HUES64 (cell line): ENCODE measurements around the gene SFPQ.

Source experiments
- H3K27ac ChIP-seq: 2 replicates; pipeline ENCODE4 v1.7.0; 2013; ENCODE audit warnings: low read depth, low read length, inconsistent platforms
- H3K27me3 ChIP-seq: 2 replicates; pipeline ENCODE4 v1.6.1; 2013; ENCODE audit warnings: mild to moderate bottlenecking, low read length; ENCODE audit not compliant: insufficient read depth
- H3K36me3 ChIP-seq: 2 replicates; pipeline ENCODE4 v1.6.1; 2013; ENCODE audit warnings: mild to moderate bottlenecking, low read length; ENCODE audit not compliant: insufficient read depth
- H3K4me1 ChIP-seq: 2 replicates; pipeline ENCODE4 v1.6.1; 2013; ENCODE audit warnings: mild to moderate bottlenecking, low read length, moderate library complexity; ENCODE audit not compliant: insufficient read depth
- H3K4me3 ChIP-seq: 2 replicates; pipeline ENCODE4 v1.5.1; 2013; ENCODE audit warnings: mild to moderate bottlenecking, low read length, moderate library complexity
- H3K9ac ChIP-seq: 2 replicates; pipeline ENCODE4 v1.6.1; 2013; ENCODE audit warnings: mild to moderate bottlenecking, low read depth, low read length
- H3K9me3 ChIP-seq: 2 replicates; pipeline ENCODE4 v1.6.1; 2013; ENCODE audit warnings: low read depth, low read length; ENCODE audit not compliant: insufficient read depth
- WGBS: fragments of 150-250, 120-280 bp; methylation state at CpG from one replicate; pipeline ENCODE4 v1.1.7; 2013; ENCODE audit warnings: missing lambda C conversion rate; 5-methylcytosine and 5-hydroxymethylcytosine counted together

SFPQ gene

GRCh38 chr1:35210321-35211119 lies 17.6 kb upstream of the SFPQ start:
- WGBS: 48% methylated on average over 16 of the region's 16 CpGs
- Histone ChIP-seq H3K9ac (peak overlapping the region; percentile 30; the same call in 1 of the 2 replicates), H3K4me1 (peaks cover 17% of the 10 kb centered on the region), H3K4me3 (peak overlapping the region; percentile 8; the same call in 1 of the 2 replicates), H3K27ac (peak overlapping the region; percentile 59; the same call in 1 of the 2 replicates), H3K9me3 (no peaks in the 10 kb centered on the region), H3K27me3 (no peaks in the 10 kb centered on the region), H3K36me3 (no peaks in the 10 kb centered on the region)

GRCh38 chr1:35203295-35203694 lies 10.3 kb upstream of the SFPQ start:
- Histone ChIP-seq H3K36me3 (no peaks in the 10 kb centered on the region), H3K9me3 (no peaks in the 10 kb centered on the region), H3K4me3 (no peak overlapping the region), H3K27me3 (no peaks in the 10 kb centered on the region), H3K27ac (no peak overlapping the region), H3K4me1 (peaks cover 5% of the 10 kb centered on the region), H3K9ac (no peak overlapping the region)
- WGBS: 65% methylated on average over 1 of the region's 1 CpG

GRCh38 chr1:35202048-35202719 lies 9.2 kb upstream of the SFPQ start:
- peak overlapping the region; percentile 31; the same call in 1 of the 2 replicates for H3K9ac ChIP-seq
- WGBS: 25% methylated on average over 5 of the region's 6 CpGs
- peaks cover 5% of the 10 kb centered on the region for H3K4me1 ChIP-seq
- H3K27me3 ChIP-seq: no peaks in the 10 kb centered on the region
- no peak overlapping the region for H3K27ac ChIP-seq
- no peaks in the 10 kb centered on the region for H3K9me3 ChIP-seq
- no peaks in the 10 kb centered on the region for H3K36me3 ChIP-seq
- H3K4me3 ChIP-seq: 0 out of 2 replicates have a peak overlapping the region, but pooled peaks have one; percentile 0

GRCh38 chr1:35201631-35202030 lies 8.7 kb upstream of the SFPQ start:
- Histone ChIP-seq H3K9me3 (no peaks in the 10 kb centered on the region), H3K4me1 (peaks cover 5% of the 10 kb centered on the region), H3K27me3 (no peaks in the 10 kb centered on the region), H3K4me3 (no peak overlapping the region), H3K27ac (no peak overlapping the region), H3K9ac (no peak overlapping the region), H3K36me3 (no peaks in the 10 kb centered on the region)
- no CpG with 5 or more reads among the region's 2 CpGs for WGBS

- Histone ChIP-seq H3K4me3 (peak overlapping the region; percentile 93), H3K4me1 (peaks cover 10% of the 10 kb centered on the region; the same call in 1 of the 2 replicates), H3K36me3 (peaks cover 45% of the 10 kb centered on the region), H3K9me3 (no peaks in the 10 kb centered on the region), H3K27ac (peak overlapping the region; percentile 98), H3K9ac (peak overlapping the region; percentile 99), H3K27me3 (no peaks in the 10 kb centered on the region)
- under 1% methylated on average over 94 of the region's 94 CpGs for WGBS
Observed at GRCh38 chr1:35192056-35192852, 691 bp downstream of the SFPQ start.

- Histone ChIP-seq H3K4me3 (peak overlapping the region; percentile 93), H3K4me1 (peaks cover 10% of the 10 kb centered on the region; the same call in 1 of the 2 replicates), H3K9me3 (no peaks in the 10 kb centered on the region), H3K36me3 (peaks cover 52% of the 10 kb centered on the region), H3K9ac (peak overlapping the region; percentile 99), H3K27me3 (no peaks in the 10 kb centered on the region), H3K27ac (no peak overlapping the region)
- under 1% methylated on average over 25 of the region's 25 CpGs for whole genome bisulfite sequencing
Observed at GRCh38 chr1:35191429-35192055, 1.4 kb downstream of the SFPQ start.

- Histone ChIP-seq H3K4me1 (peaks cover 10% of the 10 kb centered on the region; the same call in 1 of the 2 replicates), H3K9ac (peak overlapping the region; percentile 99), H3K27ac (no peak overlapping the region), H3K36me3 (peaks cover 60% of the 10 kb centered on the region), H3K4me3 (peak overlapping the region; percentile 93), H3K27me3 (no peaks in the 10 kb centered on the region), H3K9me3 (no peaks in the 10 kb centered on the region)
- WGBS: 36% methylated on average over 6 of the region's 6 CpGs
Observed at GRCh38 chr1:35190784-35191183, 2.2 kb downstream of the SFPQ start.

GRCh38 chr1:35188578-35189392 lies 4.2 kb downstream of the SFPQ start:
- 94% methylated on average over 20 of the region's 20 CpGs for WGBS
- H3K36me3 ChIP-seq: peaks cover 80% of the 10 kb centered on the region
- H3K4me1 ChIP-seq: peaks cover 10% of the 10 kb centered on the region; the same call in 1 of the 2 replicates
- no peaks in the 10 kb centered on the region for H3K27me3 ChIP-seq
- H3K27ac ChIP-seq: no peak overlapping the region
- H3K4me3 ChIP-seq: peak overlapping the region; percentile 17; the same call in 1 of the 2 replicates
- H3K9ac ChIP-seq: no peak overlapping the region
- no peaks in the 10 kb centered on the region for H3K9me3 ChIP-seq

- H3K4me3 ChIP-seq: no peak overlapping the region
Observed at GRCh38 chr1:35187816-35188342, 5.1 kb downstream of the SFPQ start.

GRCh38 chr1:35186239-35186638 lies 6.7 kb downstream of the SFPQ start:
- no peak overlapping the region for H3K4me3 ChIP-seq
- H3K36me3 ChIP-seq: peaks cover 100% of the 10 kb centered on the region
- no peaks in the 10 kb centered on the region for H3K27me3 ChIP-seq
- 0 out of 2 replicates have a peak, but pooled peaks cover 5% of the 10 kb centered on the region for H3K4me1 ChIP-seq
- no peak overlapping the region for H3K9ac ChIP-seq
- WGBS: 91% methylated on average over 4 of the region's 4 CpGs
- H3K9me3 ChIP-seq: no peaks in the 10 kb centered on the region
- no peak overlapping the region for H3K27ac ChIP-seq

More at GRCh38 chr1:35187816-35188342, 5.1 kb downstream of the SFPQ start:
- Histone ChIP-seq H3K9me3 (no peaks in the 10 kb centered on the region), H3K9ac (no peak overlapping the region), H3K27me3 (no peaks in the 10 kb centered on the region), H3K36me3 (peaks cover 89% of the 10 kb centered on the region), H3K4me1 (0 out of 2 replicates have a peak, but pooled peaks cover 5% of the 10 kb centered on the region), H3K27ac (no peak overlapping the region)
- WGBS: 94% methylated on average over 6 of the region's 7 CpGs
